ENCODE measurements around the gene LPIN3.

The LPIN3 gene

DNA sequence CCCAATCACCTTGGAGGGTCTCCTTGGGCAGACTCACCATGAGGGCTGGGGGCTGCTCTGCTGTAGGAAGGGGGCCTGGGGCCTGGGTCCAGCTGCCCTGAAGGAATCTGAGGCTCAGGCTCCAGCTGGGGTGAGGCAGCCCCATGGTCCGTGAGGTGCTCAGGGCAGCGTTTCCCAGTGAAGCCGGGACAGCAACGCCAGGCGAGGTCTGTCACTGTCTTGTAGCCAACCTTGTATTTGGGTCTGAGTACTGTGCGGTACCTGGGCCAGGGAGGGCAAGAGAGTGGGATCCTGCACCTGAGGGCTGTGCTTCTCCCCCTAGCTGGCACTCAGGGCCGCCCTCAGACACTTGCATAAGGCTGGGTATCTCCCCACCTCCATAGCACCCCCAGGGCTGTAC is 23.0 kb downstream of the LPIN3 start:
- H3K4me3 ChIP-seq, result no peak overlapping the region
- no peak overlapping the region for H3K9ac ChIP-seq (ENCODE audit: insufficient read length)
- no peaks in the 10 kb centered on the region for H3K36me3 ChIP-seq (ENCODE audit: insufficient read depth, low read length)
- no peak for DNase-seq (ENCODE audit: low read depth, low spot score)
- no peak overlapping the region for H3K27ac ChIP-seq
- TF ChIP-seq POLR2AphosphoS5 (IDR thresholded peaks at IDR 0.05; ENCODE audit: borderline replicate concordance, low read depth, low read length) (no peak), EZH2 (IDR thresholded peaks at IDR 0.05) (no peak), FOXP2 (optimal IDR thresholded peaks at IDR 0.05; ENCODE audit: control extremely low read depth, extremely low read length, insufficient read depth) (no peak)
- H3K9me3 ChIP-seq (ENCODE audit: low read depth, low read length), result no peaks in the 10 kb centered on the region

DNA sequence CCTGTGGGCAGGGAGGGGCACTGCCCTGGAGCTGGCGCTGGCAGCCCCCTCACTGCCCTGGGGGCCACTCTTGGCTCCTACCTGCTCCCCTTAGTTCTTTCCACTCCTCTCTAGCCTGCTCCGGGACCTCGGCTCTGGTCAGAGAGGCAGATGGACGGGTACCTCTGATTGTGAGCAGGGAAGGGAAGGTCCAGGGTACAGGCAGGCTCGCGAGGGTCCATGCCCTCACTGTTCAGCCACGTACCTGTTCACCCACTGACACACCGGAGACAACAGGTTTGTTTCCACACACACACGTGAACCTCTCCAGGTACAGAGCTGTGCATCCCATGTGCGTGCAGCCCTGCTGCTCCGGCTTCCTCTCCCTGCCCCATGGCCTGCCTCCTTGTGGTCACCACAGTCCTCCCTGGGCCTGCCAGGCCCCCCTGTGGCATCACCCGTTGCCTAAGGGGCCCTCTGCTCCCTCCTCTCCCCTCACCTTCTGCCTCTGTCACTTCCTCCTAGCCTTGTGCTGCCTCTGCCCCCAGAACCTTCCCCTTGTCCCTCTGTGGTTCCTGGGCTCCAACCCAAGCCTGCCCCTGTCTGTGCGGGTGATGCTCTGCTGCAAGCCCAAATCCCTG is 23.7 kb downstream of the LPIN3 start:
- Histone ChIP-seq H3K9me3 (ENCODE audit: low read depth, low read length) (no peaks in the 10 kb centered on the region), H3K36me3 (ENCODE audit: insufficient read depth, low read length) (no peaks in the 10 kb centered on the region), H3K9ac (ENCODE audit: insufficient read length) (no peak overlapping the region), H3K27ac (no peak overlapping the region), H3K4me3 (no peak overlapping the region)
- TF ChIP-seq FOXP2 (optimal IDR thresholded peaks at IDR 0.05; ENCODE audit: control extremely low read depth, extremely low read length, insufficient read depth), result no peak
- no peak for TF ChIP-seq EZH2 (IDR thresholded peaks at IDR 0.05)
- DNase-seq (ENCODE audit: low read depth, low spot score), result no peak

DNA sequence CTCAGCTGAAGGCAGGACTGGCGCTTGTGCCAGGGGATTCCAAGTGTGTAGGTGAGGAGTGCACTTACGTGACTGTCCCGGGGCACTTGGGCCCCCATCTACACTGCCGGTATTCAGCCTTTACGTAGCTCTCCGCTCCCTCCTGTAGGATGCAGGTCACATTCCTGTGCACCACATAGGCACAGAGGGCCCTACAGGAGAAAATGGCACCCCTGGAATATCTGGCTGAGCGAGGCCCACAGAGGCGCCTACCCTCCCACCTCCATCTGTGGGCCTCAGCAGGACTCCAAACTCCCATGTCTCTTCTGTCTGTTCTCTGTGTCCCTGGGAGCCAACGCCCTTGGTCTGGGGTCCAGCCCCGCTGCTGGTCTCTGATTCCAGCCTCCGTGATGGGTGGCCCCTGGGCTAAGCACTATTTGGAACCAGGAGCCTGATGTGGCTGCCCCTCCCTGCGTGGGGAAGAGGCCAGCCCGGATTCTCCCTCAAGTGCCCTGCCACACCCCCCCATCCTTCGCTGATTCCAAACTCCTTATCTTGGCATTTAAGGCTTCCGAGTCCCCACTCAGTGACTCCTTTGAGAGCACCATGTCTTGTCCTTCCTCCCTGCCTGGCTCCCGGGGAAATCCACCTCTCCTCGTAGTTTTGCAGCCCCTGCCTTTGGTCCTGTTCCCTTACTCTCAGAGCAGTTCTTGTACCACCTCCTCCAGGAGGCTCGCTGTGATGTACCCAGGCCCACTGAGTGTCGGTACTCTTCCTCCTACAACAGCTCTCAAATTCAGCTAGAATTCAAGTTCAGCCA is 24.5 kb downstream of the LPIN3 start:
- 0 out of 2 replicates have a peak overlapping the region, but pooled peaks have one; percentile 53 for H3K4me3 ChIP-seq
- H3K36me3 ChIP-seq (ENCODE audit: insufficient read depth, low read length), result no peaks in the 10 kb centered on the region
- DNase-seq (ENCODE audit: low read depth, low spot score), result no peak
- no peak overlapping the region for H3K9ac ChIP-seq (ENCODE audit: insufficient read length)
- H3K27ac ChIP-seq, result no peak overlapping the region
- H3K9me3 ChIP-seq (ENCODE audit: low read depth, low read length), result no peaks in the 10 kb centered on the region
- TF ChIP-seq EZH2 (IDR thresholded peaks at IDR 0.05), result no peak
- no peak for TF ChIP-seq FOXP2 (optimal IDR thresholded peaks at IDR 0.05; ENCODE audit: control extremely low read depth, extremely low read length, insufficient read depth)
- TF ChIP-seq POLR2AphosphoS5 (IDR thresholded peaks at IDR 0.05; ENCODE audit: borderline replicate concordance, low read depth, low read length), result no peak

DNA sequence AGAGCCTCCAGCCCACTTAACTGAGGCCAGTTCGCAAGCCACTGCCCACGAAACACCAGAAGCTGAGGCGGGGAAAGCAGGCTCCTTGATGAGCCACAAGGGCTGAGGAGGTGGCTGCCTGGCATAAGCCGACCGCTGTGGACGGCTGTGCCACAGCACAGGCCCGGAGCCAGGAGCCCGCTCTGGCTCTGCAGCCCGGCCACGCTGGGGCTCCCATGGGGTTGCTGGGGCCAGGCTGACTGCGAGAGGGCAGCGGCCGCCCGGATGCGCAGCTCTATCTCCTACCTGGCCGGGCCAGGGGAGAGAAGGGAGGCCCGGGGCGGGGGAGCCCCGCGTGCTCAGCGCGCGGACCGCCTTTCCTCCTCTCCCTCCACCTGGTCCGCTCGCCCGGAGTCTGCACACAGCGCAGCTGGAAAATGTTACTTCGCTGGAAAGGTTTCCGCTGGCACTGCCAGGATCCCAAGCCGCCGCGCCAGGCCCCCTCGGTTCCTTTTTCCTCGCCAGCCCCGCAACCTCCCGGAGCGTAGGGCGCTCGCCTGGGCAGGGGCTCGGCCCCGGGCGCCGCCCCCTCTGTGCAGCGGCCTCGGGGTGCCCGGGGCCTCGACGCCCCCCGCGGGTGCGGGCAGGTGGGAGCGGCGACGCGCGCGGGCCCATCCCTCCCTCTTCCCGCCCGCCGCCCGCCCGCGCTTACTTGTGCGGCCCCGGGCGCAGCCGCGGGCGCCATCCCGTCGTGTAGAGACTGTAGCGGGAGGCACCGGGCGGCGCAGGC is 25.3 kb downstream of the LPIN3 start:
- H3K27ac ChIP-seq, result no peak overlapping the region
- DNase-seq (ENCODE audit: low read depth, low spot score), result no peak
- H3K4me3 ChIP-seq, result peak overlapping the region; percentile 53
- no peak overlapping the region for H3K9ac ChIP-seq (ENCODE audit: insufficient read length)
- H3K9me3 ChIP-seq (ENCODE audit: low read depth, low read length), result no peaks in the 10 kb centered on the region
- H3K36me3 ChIP-seq (ENCODE audit: insufficient read depth, low read length), result no peaks in the 10 kb centered on the region
- TF ChIP-seq FOXP2 (optimal IDR thresholded peaks at IDR 0.05; ENCODE audit: control extremely low read depth, extremely low read length, insufficient read depth), result no peak

DNA sequence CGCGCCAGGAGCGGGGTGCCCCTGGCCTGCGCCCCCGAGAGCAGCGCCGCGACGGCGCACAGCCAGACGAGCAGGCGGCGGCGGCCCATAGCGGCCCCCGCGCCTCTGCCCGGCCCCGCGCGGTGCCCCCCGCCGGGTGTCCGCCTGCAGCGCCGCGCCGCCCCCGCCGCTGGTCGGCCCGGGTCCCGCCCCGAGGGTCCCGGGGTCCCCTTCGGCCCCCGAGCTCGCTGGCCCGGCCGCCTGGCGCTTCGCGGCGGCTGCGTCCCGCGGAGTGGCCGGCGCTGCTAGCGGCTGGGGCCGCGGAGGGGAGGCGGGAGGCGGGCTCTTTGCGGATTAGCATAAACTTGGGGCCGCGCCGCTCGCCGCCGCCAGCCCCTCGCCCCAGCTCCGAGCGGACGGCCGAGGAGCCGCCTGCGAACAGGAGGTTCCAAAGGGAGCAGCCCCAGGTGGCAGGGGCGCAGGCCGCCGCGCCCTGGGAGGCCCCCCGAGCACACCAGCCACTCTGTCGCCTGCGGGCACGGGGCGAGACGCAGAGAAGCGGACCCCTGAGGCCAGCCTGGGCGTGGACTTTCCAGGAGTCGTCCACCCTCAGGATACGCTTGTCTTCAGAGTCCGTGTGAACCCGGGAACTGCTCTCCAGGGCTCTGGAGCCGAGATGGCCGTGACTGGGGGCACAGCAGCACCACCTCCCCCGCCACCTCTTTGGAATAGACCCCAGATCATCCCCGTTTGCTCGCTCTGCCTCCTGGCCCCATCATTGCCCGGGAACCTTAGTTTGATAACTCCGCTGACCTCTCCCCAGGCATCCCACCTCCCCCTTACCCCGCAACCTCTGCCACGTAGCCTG is 26.1 kb downstream of the LPIN3 start, which contains the start of gene EMILIN3:
EMILIN3 (minus strand) TSS at position 273 of the 847 bp plus-strand sequence; CDS start at position 89, 184 bp downstream.
- no peak within 1 kb of the TSS for H3K9ac ChIP-seq (ENCODE audit: insufficient read length)
- H3K27ac ChIP-seq, result no peak within 1 kb of the TSS
- peak within 1 kb of the TSS; percentile 65 for H3K4me3 ChIP-seq
- no peak for TF ChIP-seq EZH2 (IDR thresholded peaks at IDR 0.05)
- TF ChIP-seq FOXP2 (optimal IDR thresholded peaks at IDR 0.05; ENCODE audit: control extremely low read depth, extremely low read length, insufficient read depth), result no peak
- TF ChIP-seq POLR2AphosphoS5 (IDR thresholded peaks at IDR 0.05; ENCODE audit: borderline replicate concordance, low read depth, low read length), result no peak
- no peak for DNase-seq (ENCODE audit: low read depth, low spot score)
- no peaks in the 10 kb centered on the region for H3K9me3 ChIP-seq (ENCODE audit: low read depth, low read length)
- no peaks in the 10 kb centered on the region for H3K36me3 ChIP-seq (ENCODE audit: insufficient read depth, low read length)

DNA sequence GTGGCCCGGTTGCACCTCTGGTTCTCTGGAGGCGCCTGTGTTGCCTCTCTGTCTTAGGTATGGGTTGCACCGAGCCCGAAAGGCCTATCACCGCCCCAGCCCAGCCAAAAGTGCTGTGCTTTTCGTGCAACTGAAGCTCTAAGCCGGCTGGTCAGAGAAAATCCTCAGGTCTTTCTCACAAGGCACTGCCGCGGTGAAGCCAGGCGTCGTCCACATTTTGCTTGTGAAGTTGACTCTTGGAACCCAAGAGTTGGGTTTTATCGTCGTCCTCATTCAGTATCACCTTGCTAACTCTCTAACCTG is 26.7 kb downstream of the LPIN3 start:
- DNase-seq (ENCODE audit: low read depth, low spot score), result no peak
- Histone ChIP-seq H3K9ac (ENCODE audit: insufficient read length) (no peak overlapping the region), H3K4me3 (no peak overlapping the region), H3K9me3 (ENCODE audit: low read depth, low read length) (no peaks in the 10 kb centered on the region), H3K36me3 (ENCODE audit: insufficient read depth, low read length) (no peaks in the 10 kb centered on the region), H3K27ac (no peak overlapping the region)
- TF ChIP-seq FOXP2 (optimal IDR thresholded peaks at IDR 0.05; ENCODE audit: control extremely low read depth, extremely low read length, insufficient read depth) (no peak), POLR2AphosphoS5 (IDR thresholded peaks at IDR 0.05; ENCODE audit: borderline replicate concordance, low read depth, low read length) (no peak), EZH2 (IDR thresholded peaks at IDR 0.05) (no peak)

DNA sequence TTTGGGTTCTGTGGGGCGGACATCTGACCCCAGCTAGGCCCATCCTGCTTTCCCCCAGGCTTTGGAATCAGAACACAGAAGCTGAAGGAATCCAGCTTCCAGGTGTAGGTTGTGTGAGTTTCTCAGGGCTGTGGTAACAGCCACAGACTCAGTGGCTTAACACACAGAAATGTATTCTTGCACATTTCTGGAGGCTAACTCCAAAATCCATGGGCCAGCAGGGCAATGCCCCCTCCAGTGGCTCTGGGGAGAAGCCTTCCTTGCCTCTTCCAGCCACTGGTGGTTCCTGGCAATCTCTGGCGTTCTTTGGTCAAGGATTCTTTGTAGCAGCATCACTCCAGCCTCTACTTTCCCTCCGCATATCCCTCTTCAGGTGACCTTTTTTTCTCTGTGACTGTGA is 27.3 kb downstream of the LPIN3 start:
- Histone ChIP-seq H3K9ac (ENCODE audit: insufficient read length) (no peak overlapping the region), H3K4me3 (no peak overlapping the region), H3K27ac (no peak overlapping the region), H3K36me3 (ENCODE audit: insufficient read depth, low read length) (no peaks in the 10 kb centered on the region), H3K9me3 (ENCODE audit: low read depth, low read length) (no peaks in the 10 kb centered on the region)
- no peak for TF ChIP-seq EZH2 (IDR thresholded peaks at IDR 0.05)
- TF ChIP-seq FOXP2 (optimal IDR thresholded peaks at IDR 0.05; ENCODE audit: control extremely low read depth, extremely low read length, insufficient read depth), result no peak
- no peak for TF ChIP-seq POLR2AphosphoS5 (IDR thresholded peaks at IDR 0.05; ENCODE audit: borderline replicate concordance, low read depth, low read length)
- DNase-seq (ENCODE audit: low read depth, low spot score), result no peak

DNA sequence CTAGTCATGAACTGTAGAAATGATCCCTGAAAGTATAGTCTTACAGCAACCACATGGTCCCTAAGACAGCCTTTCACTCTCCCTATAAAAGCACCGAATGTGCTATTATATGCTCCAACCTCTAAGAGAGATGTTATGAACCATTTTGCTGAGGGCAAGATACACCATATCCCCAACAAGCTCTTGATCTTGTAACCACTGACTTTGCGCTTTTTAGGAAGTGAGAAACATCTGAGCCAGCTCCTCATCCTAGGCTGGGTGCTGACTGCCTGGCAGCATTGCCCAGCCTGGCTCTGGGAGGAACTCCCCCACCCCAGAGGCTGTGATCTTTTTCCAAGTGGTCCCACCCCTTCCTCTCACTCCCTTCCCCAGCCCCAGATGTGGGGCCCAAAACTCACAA is 29.1 kb downstream of the LPIN3 start:
- H3K4me3 ChIP-seq, result no peak overlapping the region
- H3K27ac ChIP-seq, result no peak overlapping the region
- no peaks in the 10 kb centered on the region for H3K36me3 ChIP-seq (ENCODE audit: insufficient read depth, low read length)
- no peaks in the 10 kb centered on the region for H3K9me3 ChIP-seq (ENCODE audit: low read depth, low read length)
- H3K9ac ChIP-seq (ENCODE audit: insufficient read length), result no peak overlapping the region
- DNase-seq (ENCODE audit: low read depth, low spot score), result no peak
- TF ChIP-seq POLR2AphosphoS5 (IDR thresholded peaks at IDR 0.05; ENCODE audit: borderline replicate concordance, low read depth, low read length), result no peak
- TF ChIP-seq FOXP2 (optimal IDR thresholded peaks at IDR 0.05; ENCODE audit: control extremely low read depth, extremely low read length, insufficient read depth), result no peak
- no peak for TF ChIP-seq EZH2 (IDR thresholded peaks at IDR 0.05)

All from SK-N-MC (cell line).